CD1c-positive myeloid dendritic cell (primary cell): ENCODE data around the gene FAM78A.
"Not testable (repeated sequence)": the region's sequence is repeated elsewhere in the genome, so short reads cannot be mapped to it uniquely, and the experiment has no call there.

Experiments used
- DNase-seq: peaks from one replicate; pipeline ENCODE4 v3.0.0-alpha.2; 2016; ENCODE audit errors: extremely low spot score

Gene FAM78A

DNA sequence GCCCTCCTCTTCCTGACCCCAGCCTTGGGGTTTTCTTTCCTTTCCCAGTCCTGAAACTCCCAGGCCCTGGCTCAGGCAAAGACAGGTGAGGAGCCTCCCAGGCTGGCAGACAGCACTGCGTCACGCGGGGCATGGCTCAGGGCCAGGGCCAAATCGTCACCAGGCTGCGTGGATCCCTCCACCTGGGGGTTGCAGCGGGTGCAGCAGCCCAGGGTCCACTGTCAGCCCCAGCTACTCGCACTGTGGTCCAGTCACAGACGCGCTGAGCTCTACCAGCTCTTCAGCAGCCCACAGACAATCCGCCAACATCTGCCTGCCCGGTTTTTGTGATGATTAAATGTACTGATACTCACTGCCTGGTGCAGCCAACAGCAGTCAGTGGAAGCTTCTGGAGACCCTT lies 12.1 kb downstream of the FAM78A start:
- no peak for DNase-seq

DNA sequence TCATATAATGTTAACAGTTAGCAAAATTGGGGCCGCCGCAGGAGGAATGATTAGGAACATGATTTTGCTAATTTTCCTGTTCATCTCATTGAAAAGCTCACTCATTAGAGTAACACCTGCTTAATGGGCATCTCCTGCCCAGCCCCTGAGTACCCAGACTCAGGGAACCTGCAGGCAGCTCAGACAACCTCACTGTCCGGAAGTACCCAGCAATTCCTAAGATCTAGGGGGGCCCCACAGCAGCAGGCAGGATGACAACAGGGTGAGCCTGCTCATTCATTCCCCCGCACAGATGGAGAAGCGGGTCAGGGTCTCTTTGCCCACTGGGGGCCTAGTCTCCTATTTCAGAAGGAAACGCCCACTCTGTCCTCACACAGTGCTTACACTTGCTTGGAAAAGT lies 12.6 kb downstream of the FAM78A start:
- no peak for DNase-seq

DNA sequence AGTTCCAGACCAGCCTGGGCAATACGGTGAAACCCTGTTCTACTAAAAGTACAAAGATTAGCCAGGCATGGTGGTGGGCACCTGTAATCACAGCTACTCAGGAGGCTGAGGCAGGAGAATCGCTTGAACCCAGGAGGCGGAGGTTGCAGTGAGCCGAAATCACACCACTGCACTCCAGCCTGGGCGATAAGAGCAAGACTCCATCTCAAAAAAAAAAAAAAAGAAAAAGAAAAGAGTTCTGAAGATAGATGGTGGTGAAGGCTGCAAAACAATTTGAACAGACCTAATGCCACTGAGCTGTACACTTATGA lies 13.3 kb downstream of the FAM78A start:
- DNase-seq: not testable (repeated sequence)

DNA sequence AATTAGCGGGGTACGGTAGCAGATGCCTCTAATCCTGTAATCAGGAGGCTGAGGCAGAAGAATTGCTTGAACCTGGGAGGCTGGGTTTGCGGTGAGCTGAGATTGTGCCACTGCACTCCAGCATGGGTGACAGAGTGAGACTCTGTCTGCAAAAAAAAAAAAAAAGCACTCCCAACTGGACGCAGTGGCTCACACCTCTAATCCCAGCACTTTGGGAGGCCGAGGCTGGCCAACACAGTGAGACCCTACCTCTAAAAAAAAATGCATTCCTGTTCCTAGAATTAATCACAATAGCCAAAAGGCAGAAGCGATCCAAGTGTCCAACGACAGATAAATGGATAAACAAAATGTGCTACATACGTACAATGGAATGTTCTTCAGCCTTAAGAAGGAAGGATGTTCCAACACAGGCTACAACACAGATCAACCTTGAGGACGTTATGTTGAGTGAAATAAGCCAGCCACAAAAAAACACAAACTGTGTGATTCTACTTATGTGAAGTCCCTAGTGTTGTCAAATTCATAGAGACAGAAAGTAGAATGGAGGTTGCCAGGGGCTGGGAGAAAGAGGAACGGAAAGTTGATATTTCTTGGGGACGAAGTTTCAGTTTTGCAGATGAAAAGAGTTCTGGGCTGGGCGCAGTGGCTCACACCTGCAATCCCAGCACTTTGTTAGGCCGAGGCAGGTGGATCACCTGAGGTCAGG lies 13.8 kb downstream of the FAM78A start:
- DNase-seq: peak; percentile 60

DNA sequence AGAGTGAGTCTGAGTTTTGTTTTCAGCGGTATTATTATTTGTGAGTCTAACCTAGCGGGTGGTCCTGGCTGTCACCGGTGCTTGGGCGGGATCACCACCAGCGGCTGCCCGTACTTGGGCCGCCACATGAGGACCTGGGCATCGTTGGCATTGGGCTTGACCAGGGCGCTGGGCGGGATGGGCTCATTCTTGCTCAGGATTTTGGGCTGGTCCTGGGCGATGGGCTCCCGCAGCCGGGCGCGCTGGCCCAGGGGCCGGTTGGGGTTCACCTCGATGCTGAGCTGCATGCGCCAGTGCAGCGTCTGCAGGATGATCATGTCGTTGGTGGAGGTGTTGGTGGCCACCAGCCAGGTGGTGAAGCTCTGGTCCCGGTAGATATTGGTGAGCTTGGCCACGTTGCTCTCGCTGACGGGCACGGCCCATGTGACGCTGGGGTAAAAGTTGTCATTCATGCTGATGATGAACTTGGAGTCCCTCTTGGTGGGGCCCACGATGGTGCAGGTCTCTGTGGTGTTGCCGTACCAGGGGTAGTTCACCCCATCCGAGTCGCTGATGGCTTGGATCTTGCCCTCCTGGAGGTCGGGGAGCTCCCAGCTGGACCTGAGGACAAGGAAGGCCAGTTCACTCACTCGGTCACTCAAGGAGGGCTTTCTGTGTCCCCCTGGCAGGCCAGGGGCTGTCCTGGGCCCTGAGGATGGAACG lies 15.4 kb downstream of the FAM78A start:
- no peak for DNase-seq

DNA sequence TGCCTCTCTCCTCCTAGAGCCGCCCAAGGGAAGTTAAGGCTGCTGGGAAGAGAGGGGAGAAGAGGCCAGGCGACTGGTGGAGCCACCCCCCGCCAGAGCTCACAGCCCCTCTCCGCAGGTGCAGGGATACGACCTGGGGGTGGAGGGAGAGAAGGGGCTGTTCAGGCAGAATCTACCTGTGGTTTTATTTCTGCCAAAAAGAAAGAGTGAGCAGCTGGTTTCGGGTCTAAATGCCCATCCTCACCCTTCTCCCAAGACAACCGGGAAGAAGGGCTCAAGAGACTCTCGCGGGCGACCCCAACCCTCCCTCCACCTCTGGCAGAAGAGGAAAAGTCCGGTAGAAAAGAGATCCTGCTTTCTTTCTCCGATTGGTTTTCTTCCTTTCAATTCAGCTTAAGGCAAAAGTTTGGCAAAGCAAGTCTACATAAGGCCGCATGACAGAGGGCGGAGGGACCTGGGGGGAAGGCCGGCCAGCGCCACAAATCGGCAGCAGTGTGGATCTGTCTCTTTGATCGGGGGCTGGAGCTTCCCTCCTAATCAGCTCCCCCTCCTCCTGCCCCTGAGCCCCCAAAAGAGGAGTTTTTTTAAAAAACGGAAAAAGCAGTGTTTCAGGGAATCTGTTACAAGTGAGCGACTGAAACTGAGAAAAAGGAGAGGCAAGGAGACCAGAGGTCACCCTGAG lies 16.3 kb downstream of the FAM78A start:
- DNase-seq: no peak

DNA sequence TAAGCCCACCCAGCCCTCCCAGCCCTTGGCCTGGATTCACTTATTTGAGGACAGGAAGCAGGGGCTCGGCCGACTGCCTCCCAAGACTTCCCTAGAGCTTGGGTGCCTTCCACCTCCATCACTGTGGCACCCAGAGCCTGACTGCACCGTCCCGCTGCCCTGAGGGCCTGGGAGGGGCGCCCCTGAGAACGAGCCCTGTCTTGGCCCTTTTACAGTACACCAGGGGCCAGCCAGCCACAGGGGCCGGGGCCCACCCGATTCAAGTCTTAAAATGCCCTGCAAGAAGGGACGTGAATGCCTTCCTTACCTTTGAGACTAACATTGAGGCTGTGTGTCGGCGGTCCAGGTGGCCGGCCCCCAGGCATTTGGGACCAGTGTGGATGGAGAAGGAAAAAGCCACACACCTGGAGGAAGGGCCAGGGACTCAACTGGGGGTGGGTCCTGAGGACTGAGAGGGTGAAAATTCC lies 16.8 kb downstream of the FAM78A start:
- no peak for DNase-seq

DNA sequence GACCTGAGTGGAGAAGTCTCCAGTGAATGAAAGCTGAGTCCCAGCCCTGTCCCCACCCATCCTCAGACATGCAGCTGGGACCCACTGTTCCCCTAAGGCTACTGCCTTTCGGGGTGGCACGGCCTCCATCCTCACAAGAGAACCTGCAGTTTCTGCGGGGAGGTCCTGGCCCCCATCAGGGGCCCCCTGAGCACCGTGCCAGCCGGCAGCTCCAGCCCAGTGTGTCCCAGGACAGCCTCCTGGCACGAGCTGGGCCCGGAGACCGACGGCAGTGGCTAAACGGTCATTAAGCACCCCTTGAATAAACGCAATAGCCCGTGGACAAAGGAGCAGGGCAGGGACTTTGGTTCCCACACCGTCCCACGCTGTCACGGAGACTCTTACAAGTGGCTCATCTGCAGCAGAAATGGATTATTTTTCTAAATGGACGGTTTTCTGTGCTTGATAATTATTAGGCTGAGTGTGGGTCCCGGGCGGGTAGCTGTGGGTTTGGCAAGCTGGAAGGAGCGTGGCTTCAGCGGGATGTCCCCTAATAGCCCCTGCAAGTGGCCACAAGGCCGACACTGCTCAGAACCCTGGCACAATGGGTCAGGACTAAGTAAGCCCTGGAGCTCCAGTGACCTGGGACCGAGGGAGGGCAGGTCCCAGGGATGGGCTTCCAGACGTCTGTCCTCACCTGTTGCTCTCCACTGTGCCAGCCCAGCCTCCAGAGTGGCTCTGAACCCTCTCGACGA lies 17.4 kb downstream of the FAM78A start:
- DNase-seq: no peak

DNA sequence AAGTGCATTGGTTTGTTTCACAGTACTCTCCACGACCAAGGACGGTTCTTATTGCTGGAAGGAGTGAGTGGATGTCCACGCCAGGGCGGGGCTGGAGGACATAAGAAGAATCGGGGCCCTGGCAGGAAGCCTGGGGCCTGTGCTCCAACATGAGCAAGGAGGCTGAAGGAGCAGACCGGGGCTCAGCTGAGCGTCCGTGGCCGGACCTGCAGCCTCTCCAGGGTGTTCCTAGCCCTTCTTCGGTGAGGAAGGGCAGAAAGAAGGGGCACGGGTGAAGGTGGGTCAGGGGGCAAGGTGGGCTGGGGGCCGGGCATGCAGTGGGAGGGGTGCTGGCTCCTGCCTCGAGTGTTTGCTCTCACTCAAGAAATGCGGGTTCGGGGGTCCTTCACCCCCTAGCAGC lies 18.1 kb downstream of the FAM78A start:
- DNase-seq: no peak

DNA sequence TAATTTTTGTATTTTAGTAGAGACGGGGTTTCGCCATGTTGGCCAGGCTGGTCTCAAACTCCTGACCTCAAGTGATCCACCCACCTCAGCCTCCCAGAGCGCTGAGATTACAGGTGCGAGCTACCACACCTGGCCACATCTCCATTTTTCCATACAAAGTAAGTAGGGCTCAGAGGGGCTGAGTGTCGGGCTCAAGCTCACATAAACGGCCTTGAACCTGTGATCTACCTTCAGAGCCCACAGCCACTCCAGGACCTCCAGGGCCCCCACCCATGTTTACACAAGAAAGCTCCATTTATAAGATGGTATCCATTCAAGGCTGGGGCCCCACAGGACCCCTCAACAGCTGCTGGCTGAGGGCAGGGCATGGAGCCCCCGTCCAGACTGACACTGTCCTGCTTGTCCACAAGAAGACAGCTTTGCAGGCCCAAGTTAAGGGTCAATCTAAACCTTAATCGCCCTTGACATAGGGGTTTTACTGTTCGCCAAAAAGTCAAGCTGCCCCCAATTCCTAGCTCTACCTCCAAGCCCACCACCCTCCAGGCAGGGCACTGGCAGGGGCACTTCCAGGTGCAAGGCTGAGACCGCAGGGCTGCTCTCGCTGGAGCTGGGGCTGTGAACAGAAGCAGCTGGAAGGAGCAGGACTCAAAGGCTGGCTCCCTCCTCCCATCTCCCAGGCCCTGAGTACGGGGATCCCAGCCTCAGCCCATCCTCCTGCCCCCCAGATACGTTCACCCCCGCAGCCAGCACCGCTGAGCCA lies 18.9 kb downstream of the FAM78A start:
- DNase-seq: no peak

DNA sequence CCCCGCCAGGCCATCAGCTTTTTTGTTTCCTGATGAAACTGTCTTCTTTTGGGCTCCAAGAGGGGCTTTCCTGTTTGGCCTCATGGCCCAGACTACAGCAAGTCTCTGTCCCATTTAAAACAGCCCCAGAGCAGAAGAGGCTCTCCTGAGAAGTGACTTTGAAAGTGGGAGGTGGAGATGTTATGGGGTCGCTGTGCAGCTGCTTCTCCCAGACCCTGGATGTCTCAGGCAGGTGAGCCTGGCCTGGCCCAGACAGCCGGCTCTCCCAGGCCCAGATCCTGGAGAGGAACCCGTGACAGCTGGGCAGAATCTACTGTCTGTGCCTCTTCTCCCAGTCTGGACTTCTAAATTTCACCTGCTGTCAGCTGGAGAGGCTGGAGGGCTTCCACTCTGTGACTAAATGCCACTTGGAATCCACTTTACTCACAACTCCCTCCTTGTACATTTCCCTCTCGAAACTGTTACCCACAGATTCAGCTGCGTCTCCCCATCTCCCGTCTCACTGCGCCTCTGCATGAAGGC lies 20.6 kb downstream of the FAM78A start:
- DNase-seq: no peak

DNA sequence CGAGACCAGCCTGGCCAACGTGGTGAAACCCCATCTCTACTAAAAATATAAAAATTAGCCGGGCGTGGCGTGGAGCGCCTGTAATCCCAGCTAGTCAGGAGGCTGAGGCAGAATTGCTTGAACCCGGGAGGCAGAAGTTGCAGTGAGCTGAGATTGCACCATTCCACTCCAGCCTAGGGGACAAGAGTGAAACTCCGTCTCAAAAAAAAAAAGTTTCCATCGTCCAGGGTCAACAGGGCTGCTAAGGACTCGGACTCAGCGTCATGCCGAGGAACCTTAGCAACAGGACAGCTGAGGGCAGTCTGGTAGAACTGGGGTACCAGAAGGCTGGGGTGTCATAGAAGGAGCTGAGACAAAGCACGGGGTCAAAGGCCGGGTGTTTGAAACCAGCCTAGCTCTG lies 21.7 kb downstream of the FAM78A start:
- peak; percentile 15 for DNase-seq

DNA sequence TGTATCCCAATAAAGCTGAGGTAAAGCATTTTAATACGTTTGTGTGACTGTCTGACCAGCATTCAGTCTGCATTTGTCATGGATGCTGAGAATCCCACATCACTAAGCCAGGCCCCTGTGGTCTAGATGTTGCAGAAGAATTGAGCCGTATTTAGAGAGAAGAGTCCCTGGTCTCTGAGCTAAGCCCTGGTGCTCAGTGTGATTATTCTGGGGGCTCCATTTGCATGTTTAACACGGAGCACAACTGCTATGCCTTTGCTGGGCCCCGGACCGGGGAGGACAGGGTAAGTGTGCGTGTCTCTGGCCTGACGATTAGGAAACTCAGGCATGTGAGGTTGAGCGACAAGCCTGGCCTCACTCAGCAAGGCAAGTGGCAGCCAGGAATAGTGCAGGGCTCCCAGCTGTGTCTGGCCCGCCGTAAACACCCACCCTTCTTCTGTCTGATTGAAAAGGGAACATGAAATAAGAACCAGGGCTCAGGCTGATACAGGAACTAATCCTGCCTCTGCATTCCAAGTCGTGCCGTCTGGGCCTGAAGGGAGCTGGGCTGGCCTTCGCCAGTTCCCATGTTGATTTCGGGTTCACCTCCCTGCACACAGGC lies 22.3 kb downstream of the FAM78A start:
- peak; percentile 90 for DNase-seq

DNA sequence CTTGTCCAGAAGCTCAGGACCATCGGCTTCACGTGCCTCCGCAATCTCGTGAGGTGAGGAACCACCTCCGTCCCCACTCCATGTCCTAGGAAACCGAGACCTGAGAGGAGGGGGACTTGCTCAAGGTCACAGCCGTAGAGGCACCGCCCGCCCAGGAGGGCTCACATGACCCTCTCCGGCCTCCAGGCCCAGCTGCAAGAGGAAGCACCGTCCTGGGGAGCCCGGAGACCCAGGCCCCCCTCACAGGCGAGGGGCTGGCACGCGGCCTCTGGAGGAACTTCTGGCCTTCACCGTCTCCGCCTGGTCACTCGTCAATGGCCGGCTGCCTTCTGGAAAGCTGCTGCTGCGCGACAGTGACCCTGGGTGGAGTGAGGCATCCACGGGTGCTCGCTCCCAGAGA lies 24.2 kb downstream of the FAM78A start:
- peak; percentile 59 for DNase-seq

DNA sequence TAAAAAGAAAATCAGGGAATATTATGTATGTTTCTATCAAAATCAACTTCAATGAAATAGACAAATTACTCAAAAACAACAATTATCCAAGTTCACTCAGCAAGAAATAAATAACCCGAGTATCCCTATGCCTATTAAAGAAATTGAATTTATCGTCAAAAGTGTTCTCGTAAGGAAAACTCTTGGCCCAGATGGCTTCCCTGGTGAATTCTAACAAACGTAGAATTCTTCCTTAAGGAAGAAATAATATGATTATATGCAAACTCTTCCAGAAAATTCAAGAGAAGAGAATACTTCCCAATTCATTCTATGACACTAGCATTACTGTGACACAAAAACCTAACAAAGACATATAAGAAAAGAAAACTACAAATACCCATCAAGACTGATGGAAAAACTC lies 29.7 kb downstream of the FAM78A start:
- no peak for DNase-seq

DNA sequence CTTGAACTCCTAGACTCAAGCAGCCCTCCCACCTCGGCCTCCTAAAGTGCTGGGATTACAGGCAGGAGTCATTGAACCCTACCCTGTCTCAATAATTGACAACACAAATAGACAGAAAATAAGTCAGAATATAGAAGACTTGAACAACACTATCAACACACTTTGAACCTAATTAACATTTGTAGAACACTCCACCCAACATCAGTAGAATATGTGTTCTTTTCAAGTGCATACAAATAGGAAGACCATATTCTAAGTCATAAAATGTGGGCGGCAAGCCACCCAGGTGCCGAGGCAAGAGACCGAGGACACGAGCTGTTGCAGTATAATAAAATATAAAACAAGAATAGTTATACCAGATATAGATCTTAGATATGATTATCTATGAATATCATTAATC lies 32.0 kb downstream of the FAM78A start:
- DNase-seq: not testable (repeated sequence)

DNA sequence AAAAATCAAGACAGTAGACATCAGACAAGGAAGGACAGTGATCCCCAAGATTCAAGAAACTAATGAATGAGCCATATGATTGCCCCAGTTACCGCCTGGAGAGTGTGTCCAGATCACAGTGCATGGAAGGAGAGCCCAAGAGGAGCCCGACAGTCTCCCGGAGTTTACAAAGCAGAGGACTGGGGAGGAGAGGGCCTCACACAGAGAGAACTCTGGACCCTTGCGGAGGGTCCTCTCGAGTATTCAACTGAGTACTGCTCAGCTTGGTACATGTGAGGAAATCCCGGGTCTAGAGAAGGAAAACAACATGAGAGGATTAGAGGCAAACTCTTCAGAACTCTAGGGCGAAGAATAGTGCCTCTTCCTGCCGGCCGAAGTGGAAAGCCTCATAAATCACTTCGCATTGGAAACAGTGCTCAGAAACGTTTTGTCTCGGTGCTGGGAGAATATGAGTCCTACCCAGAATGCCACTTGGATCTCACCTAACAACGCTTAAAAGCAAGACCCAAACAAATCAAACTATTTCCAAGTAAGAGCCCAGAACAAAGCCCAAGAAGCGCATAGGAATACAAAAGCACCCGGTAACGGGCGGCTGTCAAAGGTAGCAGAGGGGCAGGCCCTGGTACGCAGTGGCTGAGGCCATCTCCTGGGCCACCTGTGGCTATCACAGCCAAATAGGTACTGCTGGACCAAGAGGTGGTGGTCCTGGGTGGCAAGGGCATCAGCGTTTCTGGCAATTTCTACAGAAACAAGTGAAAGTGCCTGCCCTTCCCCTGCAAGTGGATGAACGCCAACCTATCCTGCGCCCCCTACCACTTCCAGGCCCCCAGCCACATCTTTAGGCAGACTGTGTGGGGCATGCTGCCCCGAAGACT lies 36.0 kb downstream of the FAM78A start:
- no peak for DNase-seq

DNA sequence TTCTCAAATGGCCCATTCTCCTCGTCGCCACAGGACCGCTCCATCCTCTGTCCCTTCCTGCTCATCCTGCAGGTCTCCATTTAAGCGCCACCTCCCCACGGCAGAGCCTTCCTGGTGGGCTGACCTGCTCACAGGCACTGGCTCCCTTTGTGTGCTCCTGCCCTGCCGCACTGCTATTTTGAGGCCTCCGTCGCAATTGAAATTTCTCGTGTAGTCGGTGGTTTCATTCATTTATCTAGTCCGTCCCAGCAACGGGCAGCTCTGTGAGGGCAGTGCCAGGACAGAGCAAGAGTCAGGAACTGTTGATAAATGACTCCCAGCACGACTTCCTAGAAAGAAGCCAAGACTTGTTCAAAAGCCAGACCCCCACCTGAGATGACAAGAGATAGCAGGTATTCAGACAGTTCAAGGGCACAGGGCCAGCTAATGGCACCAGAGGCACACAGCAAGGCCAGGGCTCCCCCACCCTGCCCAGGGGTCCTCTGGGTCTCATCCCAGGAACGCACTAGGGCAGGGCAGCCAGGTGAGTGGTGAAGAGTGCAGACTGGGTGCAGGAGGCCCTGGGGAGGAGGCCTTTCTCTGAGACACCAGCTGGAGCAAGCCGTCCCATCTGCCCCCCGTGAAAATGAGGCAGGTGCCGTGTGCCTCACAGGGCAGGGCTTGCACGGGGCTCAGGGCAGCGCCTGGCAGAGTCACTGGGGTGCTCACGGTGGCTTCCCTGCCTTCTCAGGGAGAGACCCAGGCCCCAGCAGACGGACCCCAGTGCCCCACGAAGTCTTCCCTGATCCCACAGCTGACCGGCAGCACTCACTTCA lies 36.9 kb downstream of the FAM78A start:
- DNase-seq: no peak

DNA sequence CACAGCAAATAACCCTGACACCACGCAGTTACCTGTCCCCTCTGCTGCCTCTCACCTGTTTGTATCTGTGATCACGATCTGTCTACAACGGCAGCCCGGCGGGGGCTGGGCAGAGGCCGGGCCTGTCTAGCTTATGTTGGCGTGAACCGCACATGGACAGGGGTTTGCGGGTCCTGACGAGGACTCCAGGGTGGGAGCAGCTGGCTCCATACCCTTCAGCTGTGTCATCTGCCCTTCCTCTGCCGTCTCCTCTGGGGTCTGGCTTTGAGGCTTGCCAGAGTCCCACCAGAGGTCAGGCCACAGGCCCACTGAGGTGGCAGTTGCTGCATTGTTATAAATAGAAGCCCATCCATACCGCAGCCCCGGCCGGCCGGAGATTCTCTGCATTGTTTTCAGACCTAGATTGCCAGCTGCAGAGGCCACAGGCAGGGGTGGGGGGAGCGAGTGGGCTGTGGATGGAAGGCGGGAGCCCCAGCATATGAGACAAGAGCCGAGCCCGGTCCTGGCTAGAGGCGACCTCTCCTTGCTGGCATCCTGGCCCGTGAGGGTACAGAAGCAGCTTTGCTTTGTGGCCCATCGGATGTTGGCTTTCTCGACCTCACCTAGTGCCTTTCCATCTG lies 37.8 kb downstream of the FAM78A start:
- no peak for DNase-seq
